GM23338 (cell line): ENCODE results near the gene TEKT5. TPM values are rescaled to one million over a fixed set of nuclear protein-coding genes. Genes with fewer than 3 reads are reported as not detected.

Source experiments
- ATAC-seq: fragments of 200-7000 bp; cut with Tn5 transposase; 3 replicates; pipeline ENCODE4 v1.9.1; 2020
- DNase-seq: peaks from one replicate; pipeline ENCODE4 v3.0.0-alpha.2; 2015; ENCODE audit warnings: low spot score
- H2AFZ ChIP-seq: fragments of 200-600 bp; sonication (generic); 2 replicates; pipeline ENCODE4 v1.8.0; 2016; ENCODE audit warnings: antibody characterized with exemption, mild to moderate bottlenecking, moderate library complexity
- H3F3A ChIP-seq: fragments of 200-600 bp; sonication (generic); replicated peaks from 2 replicates; pipeline ENCODE4 v1.8.0; 2017; ENCODE audit warnings: antibody characterized with exemption, mixed run types, low read depth
- H3K27ac ChIP-seq: fragments of 200-600 bp; sonication (generic); 2 replicates; pipeline ENCODE4 v1.6.1; 2016; ENCODE audit warnings: low read depth
- H3K27me3 ChIP-seq: fragments of 200-600 bp; sonication (generic); 2 replicates; pipeline ENCODE4 v1.8.0; 2016; ENCODE audit warnings: mild to moderate bottlenecking, mixed run types, moderate library complexity; ENCODE audit not compliant: insufficient read depth
- H3K36me3 ChIP-seq: fragments of 200-600 bp; sonication (generic); 2 replicates; pipeline ENCODE4 v1.8.0; 2016; ENCODE audit warnings: mild to moderate bottlenecking; ENCODE audit not compliant: insufficient read depth
- H3K4me1 ChIP-seq: fragments of 200-600 bp; sonication (generic); 2 replicates; pipeline ENCODE4 v1.8.0; 2016; ENCODE audit warnings: mild to moderate bottlenecking, moderate library complexity; ENCODE audit not compliant: insufficient read depth
- H3K4me2 ChIP-seq: fragments of 200-600 bp; sonication (generic); 2 replicates; pipeline ENCODE4 v1.7.1; 2017; ENCODE audit warnings: mixed run types
- H3K4me3 ChIP-seq: fragments of 200-600 bp; sonication (generic); 2 replicates; pipeline ENCODE4 v1.6.1; 2016; ENCODE audit warnings: mixed run types
- H3K79me2 ChIP-seq: fragments of 200-600 bp; sonication (generic); replicated peaks from 2 replicates; pipeline ENCODE4 v1.8.0; 2017; ENCODE audit warnings: mild to moderate bottlenecking; ENCODE audit not compliant: insufficient read depth
- H3K9me2 ChIP-seq: fragments of 200-600 bp; sonication (generic); 2 replicates; pipeline ENCODE4 v1.8.0; 2017; ENCODE audit not compliant: insufficient read depth
- H4K20me1 ChIP-seq: fragments of 200-600 bp; sonication (generic); replicated peaks from 2 replicates; pipeline ENCODE4 v1.8.0; 2017; ENCODE audit warnings: mild to moderate bottlenecking; ENCODE audit not compliant: insufficient read depth
- H3K27ac Mint-ChIP-seq: 2 replicates; pipeline ENCODE4 v1.8.0; 2020; ENCODE audit warnings: inconsistent platforms, mild to moderate bottlenecking, moderate library complexity, mixed read lengths
- H3K27me3 Mint-ChIP-seq: 3 replicates; pipeline ENCODE4 v1.8.0; 2022; ENCODE audit warnings: low read depth, mild to moderate bottlenecking, moderate library complexity, mixed read lengths, inconsistent platforms; ENCODE audit not compliant: insufficient read depth, poor library complexity
- H3K36me3 Mint-ChIP-seq: 3 replicates; pipeline ENCODE4 v1.8.0; 2021; ENCODE audit warnings: low read depth, mild to moderate bottlenecking, inconsistent platforms, moderate library complexity, mixed read lengths
- H3K4me1 Mint-ChIP-seq: 3 replicates; pipeline ENCODE4 v1.8.0; 2020; ENCODE audit warnings: mild to moderate bottlenecking, inconsistent platforms, mixed read lengths
- H3K4me3 Mint-ChIP-seq: 3 replicates; pipeline ENCODE4 v1.8.0; 2021; ENCODE audit warnings: moderate library complexity, mild to moderate bottlenecking, inconsistent platforms, mixed read lengths
- H3K9me3 Mint-ChIP-seq: 3 replicates; pipeline ENCODE4 v1.8.0; 2020; ENCODE audit warnings: moderate library complexity, mild to moderate bottlenecking, inconsistent platforms, mixed read lengths
- CREB1 ChIP-seq: fragments of 250-450 bp; sonication (Bioruptor Pico); IDR thresholded peaks from 2 replicates; pipeline ENCODE4 v1.5.0; 2020; ENCODE audit warnings: low read depth, mild to moderate bottlenecking, moderate library complexity
- EZH2 ChIP-seq: fragments of 200-600 bp; sonication (generic); IDR thresholded peaks from one replicate; pipeline ENCODE4 v1.8.0; 2017; ENCODE audit warnings: antibody characterized with exemption, mild to moderate bottlenecking, low read depth; ENCODE audit not compliant: unreplicated experiment
- EZH2phosphoT487 ChIP-seq: fragments of 200-600 bp; sonication (generic); IDR thresholded peaks from one replicate; pipeline ENCODE4 v1.8.1; 2018; ENCODE audit warnings: antibody characterized with exemption; ENCODE audit not compliant: unreplicated experiment
- JUNB ChIP-seq: IDR thresholded peaks from one replicate; pipeline ENCODE4 v1.6.1; 2016; ENCODE audit warnings: antibody characterized with exemption; ENCODE audit not compliant: unreplicated experiment
- NANOG ChIP-seq: IDR thresholded peaks from 2 replicates; pipeline ENCODE4 v1.6.1; 2016; ENCODE audit warnings: antibody characterized with exemption, borderline replicate concordance
- STAT1 ChIP-seq: IDR thresholded peaks from one replicate; pipeline ENCODE4 v1.6.1; 2016; ENCODE audit warnings: antibody characterized with exemption; ENCODE audit not compliant: unreplicated experiment
- ZNF114 ChIP-seq: fragments of 250-450 bp; sonication (Bioruptor Pico); IDR thresholded peaks from 2 replicates; pipeline ENCODE4 v1.5.0; 2020; ENCODE audit warnings: mild to moderate bottlenecking, moderate library complexity
- ZNF331 ChIP-seq: fragments of 250-450 bp; sonication (Bioruptor Pico); IDR thresholded peaks from 2 replicates; pipeline ENCODE4 v1.5.0; 2020; ENCODE audit warnings: low read depth, mild to moderate bottlenecking, moderate library complexity
- polyA plus RNA-seq: library from polyadenylated mRNA; unstranded; fragments of >200 nt; fragmentation: Nextera tagmentation; extraction: Ambion mirVana; gene quantifications from 2 replicates; pipeline ENCODE4 v1.2.1, GENCODE V29; 2016
- total RNA-seq: library from RNA; depleted of rRNA; stranded (reverse); fragments of >200 nt; shearing (Covaris generic); gene quantifications from 2 replicates; pipeline ENCODE4 v1.2.3, GENCODE V29; 2014
- TF ChIP-seq, protein P1 (sequence below): IDR thresholded peaks from one replicate; pipeline ENCODE4 v1.6.1; 2018; ENCODE audit warnings: antibody characterized with exemption; ENCODE audit not compliant: unreplicated experiment

TEKT5 gene
- total and polyA plus RNA-seq, 2 experiments from 2014 or later, result 0.52 TPM; not detected in 1

DNA sequence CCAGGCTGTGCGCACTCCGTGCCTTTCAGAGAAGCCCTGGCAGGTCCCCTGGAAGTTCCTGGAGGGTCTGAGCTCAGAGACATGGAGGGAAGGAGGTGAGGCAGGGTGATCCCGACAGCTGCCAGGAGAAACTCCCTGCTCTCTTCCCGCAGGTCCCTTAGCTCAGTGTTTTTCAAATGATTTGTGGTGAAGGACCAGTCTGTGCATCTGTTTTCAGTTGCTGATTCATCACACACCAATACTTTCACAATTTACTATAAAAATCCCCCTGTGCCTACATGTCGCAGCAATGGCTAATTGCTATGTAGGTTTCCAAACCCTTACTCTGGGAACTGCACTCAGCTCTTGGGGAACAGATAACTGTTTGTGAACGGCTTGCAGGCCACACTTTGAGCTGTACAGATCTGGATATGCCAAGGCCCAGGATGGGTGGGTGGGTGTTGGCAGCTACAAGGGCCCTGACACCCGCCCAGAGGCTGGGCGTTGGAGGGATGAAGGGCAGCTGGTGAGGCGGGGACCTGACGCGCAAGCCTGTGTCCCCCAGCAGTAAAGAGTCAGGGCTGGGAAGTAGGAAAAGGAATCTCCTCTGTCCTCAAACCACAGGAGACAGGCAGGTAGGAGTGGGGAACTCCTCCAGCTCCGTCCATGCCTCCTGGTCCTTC, 93.8 kb downstream of the TEKT5 start:
- no peaks in the 10 kb centered on the region for H3F3A ChIP-seq
- H3K79me2 ChIP-seq, result no peaks in the 10 kb centered on the region
- H3K4me2 ChIP-seq, result no peak overlapping the region
- H3K9me2 ChIP-seq, result no peaks in the 10 kb centered on the region
- no peak overlapping the region for H3K27ac Mint-ChIP-seq
- H3K27me3 ChIP-seq, result no peaks in the 10 kb centered on the region
- H3K9me3 Mint-ChIP-seq, result no peaks in the 10 kb centered on the region; the same call in 2 of the 3 replicates
- no peak overlapping the region for H3K4me3 Mint-ChIP-seq
- no peaks in the 10 kb centered on the region for H3K36me3 Mint-ChIP-seq
- no peak overlapping the region for H3K27ac ChIP-seq
- peaks cover 9% of the 10 kb centered on the region for H3K4me1 Mint-ChIP-seq
- H3K4me1 ChIP-seq, result no peaks in the 10 kb centered on the region
- H4K20me1 ChIP-seq, result no peaks in the 10 kb centered on the region
- no peaks in the 10 kb centered on the region for H3K27me3 Mint-ChIP-seq
- no peak for DNase-seq
- peak overlapping the region; percentile 66 for H2AFZ ChIP-seq
- no peak overlapping the region for H3K4me3 ChIP-seq
- TF ChIP-seq, protein P1, sequence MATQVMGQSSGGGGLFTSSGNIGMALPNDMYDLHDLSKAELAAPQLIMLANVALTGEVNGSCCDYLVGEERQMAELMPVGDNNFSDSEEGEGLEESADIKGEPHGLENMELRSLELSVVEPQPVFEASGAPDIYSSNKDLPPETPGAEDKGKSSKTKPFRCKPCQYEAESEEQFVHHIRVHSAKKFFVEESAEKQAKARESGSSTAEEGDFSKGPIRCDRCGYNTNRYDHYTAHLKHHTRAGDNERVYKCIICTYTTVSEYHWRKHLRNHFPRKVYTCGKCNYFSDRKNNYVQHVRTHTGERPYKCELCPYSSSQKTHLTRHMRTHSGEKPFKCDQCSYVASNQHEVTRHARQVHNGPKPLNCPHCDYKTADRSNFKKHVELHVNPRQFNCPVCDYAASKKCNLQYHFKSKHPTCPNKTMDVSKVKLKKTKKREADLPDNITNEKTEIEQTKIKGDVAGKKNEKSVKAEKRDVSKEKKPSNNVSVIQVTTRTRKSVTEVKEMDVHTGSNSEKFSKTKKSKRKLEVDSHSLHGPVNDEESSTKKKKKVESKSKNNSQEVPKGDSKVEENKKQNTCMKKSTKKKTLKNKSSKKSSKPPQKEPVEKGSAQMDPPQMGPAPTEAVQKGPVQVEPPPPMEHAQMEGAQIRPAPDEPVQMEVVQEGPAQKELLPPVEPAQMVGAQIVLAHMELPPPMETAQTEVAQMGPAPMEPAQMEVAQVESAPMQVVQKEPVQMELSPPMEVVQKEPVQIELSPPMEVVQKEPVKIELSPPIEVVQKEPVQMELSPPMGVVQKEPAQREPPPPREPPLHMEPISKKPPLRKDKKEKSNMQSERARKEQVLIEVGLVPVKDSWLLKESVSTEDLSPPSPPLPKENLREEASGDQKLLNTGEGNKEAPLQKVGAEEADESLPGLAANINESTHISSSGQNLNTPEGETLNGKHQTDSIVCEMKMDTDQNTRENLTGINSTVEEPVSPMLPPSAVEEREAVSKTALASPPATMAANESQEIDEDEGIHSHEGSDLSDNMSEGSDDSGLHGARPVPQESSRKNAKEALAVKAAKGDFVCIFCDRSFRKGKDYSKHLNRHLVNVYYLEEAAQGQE, result no peak
- no peak for TF ChIP-seq EZH2
- no peak for TF ChIP-seq EZH2phosphoT487
- H3K36me3 ChIP-seq, result no peaks in the 10 kb centered on the region
- no peak for ATAC-seq

DNA sequence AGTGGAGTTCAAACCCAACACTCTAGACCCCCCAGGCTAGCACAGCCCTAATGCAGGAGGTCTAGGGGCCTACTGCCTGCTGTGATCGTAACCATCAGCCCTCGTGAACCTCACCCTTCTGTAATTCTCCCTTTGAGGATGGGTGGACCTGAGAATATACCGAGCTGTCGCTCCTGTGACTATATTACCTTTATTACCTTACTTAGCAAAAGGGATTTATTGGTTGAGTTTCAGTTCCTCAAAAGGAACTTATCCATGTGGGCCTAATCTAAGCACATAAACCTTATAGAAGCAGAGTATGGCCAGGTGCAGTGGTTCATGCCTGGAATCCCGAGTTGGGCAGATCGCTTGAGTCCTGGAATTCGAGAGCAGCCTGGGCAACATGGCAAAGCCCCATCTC, 95.1 kb downstream of the TEKT5 start:
- Histone ChIP-seq H3K27ac (no peak overlapping the region), H3K79me2 (no peaks in the 10 kb centered on the region), H3K27me3 (no peaks in the 10 kb centered on the region), H3K4me1 (no peaks in the 10 kb centered on the region), H3K4me3 (no peak overlapping the region), H3K4me2 (no peak overlapping the region), H4K20me1 (no peaks in the 10 kb centered on the region), H2AFZ (no peak overlapping the region), H3K9me2 (no peaks in the 10 kb centered on the region), H3K36me3 (no peaks in the 10 kb centered on the region), H3F3A (no peaks in the 10 kb centered on the region)
- Mint-ChIP-seq H3K4me1 (peaks cover 9% of the 10 kb centered on the region), H3K27ac (no peak overlapping the region), H3K9me3 (no peaks in the 10 kb centered on the region; the same call in 2 of the 3 replicates), H3K4me3 (no peak overlapping the region), H3K36me3 (no peaks in the 10 kb centered on the region), H3K27me3 (peaks cover 2% of the 10 kb centered on the region)
- ATAC-seq (no peak), DNase-seq (no peak)
- TF ChIP-seq JUNB, result no peak
- TF ChIP-seq STAT1, result no peak
- no peak for TF ChIP-seq CREB1 (CRISPR knock-in tag)
- TF ChIP-seq ZNF331 (CRISPR knock-in tag), result no peak
- TF ChIP-seq, protein P1, result no peak
- TF ChIP-seq ZNF114 (CRISPR knock-in tag), result no peak
- no peak for TF ChIP-seq NANOG
